HG03097 (cell line): Measurements from ENCODE around the gene DPYD.
A peak's percentile ranks its signal among the peaks of the same experiment; 100 is the strongest.

ENCODE experiments used
- ATAC-seq: cut with Tn5 transposase; IDR thresholded peaks from one replicate; pipeline ENCODE4 v1.9.1; 2021; ENCODE audit not compliant: unreplicated experiment, low FRiP score

DPYD gene

DNA sequence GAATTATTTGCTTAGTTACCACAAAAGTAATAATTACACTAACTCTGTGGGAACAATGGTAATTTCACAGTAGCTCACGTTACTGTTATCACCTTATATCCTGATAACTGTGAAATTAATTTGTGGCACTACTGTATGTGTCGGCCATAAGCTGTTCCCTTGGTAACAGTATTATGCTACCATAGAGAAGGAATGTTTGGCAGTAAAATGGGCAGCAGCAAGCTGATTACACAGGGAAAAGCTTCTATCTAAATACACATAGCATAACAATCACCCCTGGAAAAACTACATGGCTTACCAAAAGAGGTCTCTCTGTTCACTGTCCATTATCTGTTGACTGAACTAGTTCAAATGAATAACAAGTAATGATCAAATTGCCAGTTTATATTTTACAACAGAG, 124.1 kb downstream of the DPYD start:
- ATAC-seq: no peak

DNA sequence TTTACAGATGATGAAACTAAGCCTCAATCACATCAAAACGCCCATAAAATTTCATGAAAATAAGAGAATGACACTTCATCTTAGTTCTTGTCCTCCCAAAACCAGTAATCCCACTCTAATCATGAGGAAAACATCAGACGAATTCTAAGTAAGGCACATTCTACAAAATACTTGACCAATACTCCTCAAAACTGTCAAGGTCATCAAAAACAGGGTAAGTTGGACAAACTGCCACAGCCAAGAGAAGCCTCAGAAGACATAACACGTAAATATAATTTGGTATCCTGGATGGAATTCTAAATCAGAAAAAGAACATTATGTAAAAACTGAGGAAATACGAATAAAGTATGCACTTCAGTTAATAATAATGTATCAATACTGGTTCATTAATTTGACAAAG, 128.2 kb downstream of the DPYD start:
- ATAC-seq: no peak

DNA sequence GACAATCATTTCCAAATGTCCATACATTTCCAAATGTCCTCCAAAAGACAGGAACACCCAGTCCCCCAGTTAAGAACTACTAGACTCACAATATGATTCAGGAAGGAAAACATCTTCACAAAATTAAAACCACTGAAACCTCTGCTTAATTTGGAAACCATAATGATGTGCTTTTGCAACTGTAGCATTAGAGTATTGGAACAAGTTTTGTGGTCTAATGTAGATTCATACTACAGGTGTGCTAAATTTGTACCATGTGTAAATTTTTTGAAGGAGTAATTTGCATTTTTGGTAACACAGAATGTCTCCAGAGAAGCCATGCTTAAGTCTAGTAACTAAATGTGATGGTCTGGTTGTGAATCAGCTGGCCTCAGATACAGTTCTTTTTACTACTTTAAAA, 129.6 kb downstream of the DPYD start:
- peak; percentile 48 for ATAC-seq

DNA sequence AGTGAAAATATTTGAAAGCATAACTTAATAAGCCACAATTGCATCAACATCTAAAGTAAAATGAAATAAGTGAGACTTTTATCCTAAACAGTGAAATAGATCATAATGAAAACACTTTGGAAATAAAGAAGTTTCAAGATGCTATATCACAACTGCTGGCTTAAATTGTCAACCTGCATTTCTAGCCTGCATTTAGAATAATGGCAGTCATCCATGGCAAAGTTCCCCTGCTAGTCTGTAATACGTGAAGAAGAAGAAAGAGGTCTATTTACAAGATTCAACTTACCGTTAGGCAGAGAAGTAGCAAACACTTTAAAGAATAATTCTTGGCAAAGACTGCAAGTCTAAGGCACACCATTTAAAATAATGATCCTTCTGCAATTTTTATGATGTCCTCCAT, 133.6 kb downstream of the DPYD start:
- ATAC-seq: no peak

DNA sequence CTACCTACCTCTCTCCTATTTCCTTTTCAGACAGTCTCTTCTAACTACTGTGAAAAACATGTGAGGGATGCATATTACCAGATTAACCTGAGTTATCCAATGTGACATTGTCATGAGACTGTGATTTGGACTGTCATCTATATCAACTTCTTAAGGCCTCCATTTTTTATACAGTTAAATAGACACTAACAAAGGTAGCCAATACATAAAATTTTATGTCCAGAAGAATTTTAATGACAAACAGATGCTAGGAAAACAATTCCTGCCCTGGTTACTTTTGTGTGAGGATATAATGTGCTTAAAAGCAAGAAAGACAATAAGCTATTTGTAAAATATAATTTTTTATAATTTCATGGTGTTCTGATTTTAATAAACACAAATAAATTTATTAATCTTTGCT, 136.2 kb downstream of the DPYD start:
- no peak for ATAC-seq

DNA sequence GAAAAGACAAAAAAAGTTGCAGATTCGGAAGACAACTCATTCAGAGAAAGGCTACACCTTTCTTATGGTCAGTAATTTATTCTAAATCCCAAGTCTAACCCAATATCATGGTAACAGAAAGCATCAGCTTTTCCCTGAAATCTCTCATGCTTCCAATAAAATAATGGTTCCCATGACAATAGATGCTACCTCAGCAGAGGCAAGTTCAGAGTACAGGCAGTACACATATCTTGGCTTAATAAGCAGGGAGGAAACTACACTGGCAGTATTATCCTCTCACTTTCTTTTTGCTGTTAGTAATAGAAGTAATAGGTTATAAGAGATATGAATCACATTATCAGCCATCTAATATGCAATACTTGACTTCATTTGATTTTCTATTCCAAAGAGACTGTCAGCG, 137.1 kb downstream of the DPYD start:
- ATAC-seq: no peak

DNA sequence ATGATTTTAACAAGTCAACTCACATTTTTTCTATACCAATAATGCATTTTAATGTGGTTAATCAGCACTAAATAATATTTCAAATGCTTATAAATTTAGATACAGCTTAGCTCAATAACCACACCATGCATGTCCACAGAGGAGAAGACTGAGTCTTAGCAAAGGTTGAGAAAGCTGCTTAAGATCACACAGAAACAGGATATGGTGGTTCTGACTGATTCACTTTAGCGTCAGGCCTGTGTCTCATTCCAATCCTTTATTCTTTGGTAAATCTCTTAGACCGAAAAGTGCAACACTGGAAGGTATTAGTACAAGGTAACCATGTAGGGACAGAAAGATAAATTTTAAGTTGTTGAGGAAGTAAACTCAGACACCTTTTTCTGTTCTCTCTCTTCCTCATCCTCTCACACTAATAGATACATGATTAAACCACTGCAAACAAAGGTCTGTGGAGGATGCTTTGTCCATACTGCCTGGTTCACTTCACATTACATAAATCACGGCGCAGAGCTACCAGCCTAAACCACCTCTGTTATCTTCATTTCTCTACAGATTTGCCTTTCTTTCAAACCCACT, 139.0 kb downstream of the DPYD start:
- peak; percentile 52 for ATAC-seq

DNA sequence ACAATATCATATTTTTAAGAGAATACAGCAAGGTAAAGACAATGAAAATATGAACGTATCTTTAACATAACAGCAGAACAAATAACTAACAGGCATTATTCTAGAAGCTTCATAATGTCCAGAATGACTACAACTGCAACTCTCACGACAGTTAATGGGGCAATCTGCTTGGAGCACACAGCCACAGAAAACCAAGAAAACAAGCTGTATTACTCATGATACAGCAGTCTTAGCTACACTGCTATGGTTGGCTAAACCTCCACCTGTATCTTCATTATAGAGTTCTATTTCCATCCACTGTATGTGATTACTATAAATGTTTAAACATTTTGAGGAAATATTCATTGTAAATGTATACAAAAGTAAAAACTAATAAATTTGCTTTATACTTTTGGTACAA, 139.9 kb downstream of the DPYD start:
- no peak for ATAC-seq

DNA sequence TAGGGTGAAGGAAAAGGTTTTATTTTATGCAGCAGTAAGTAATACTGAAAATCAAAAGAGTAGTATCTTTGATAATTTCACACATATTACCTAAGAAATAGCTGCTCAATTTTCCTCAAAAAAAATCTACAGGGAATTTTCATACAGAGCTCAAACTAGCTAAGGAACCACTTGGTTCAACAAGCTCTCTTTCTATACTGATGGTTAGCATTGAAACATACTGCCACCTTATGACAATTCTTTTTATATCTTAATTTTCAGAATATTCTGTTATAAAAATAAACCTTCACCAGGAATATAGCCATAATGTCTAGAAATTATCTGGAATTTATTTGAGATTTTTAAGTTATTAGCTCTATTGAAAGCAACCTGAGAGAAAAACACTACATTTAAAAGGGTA, 142.1 kb downstream of the DPYD start:
- ATAC-seq: no peak

DNA sequence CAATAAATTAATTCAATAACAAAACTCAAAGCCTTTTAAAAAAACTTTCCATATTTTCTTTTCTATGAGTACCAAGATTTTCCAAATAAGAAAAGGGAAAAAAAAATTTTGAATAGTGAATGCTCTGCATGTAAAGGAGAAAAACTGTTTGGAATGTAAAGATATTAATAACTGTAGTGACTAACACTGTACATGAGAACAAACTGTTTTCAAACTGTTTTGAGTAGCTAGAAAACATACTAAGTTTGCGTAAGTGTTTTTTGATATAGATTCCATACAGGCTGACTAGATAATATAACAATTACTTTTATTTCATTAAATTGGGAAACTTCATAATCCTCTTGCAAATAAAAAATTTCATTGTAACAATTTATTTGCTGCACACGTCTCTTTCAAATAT, 150.5 kb downstream of the DPYD start:
- no peak for ATAC-seq

DNA sequence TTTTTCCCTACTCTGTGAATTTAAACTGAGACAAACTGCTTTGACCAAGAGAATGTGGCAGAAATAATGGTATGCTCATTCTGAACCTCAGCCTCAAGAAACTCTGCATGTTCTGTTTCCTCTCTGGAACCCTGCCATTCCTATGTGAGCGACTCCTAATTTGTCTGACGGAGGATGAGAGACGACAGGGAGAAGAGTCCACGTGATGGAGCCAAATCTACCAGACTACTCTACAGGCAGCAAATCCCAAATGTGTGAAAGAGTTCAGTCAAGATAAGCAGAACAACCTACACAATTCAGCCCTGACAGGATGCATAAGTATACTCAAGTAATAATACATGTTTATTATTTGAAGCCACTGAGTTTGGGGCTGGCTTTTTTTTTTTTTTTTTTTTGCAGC, 153.5 kb downstream of the DPYD start:
- ATAC-seq: no peak

DNA sequence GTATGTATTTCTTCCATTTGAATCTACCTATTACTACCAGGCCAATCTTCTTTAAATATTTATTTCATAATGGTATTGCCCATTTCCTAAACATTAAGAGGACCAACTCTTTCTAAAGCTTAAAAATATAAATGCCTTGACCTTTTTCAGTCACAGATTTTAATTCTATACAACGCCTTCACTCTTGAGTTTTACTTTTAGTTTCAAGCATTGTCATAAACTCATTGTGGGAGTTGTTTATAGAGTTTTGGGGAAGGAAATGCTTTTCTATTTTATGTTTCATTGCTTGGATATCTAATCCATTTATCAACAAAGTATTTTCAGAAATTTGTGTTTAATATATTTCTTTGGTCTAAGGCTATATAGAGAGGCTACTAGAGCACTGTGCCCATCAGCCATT, 155.8 kb downstream of the DPYD start:
- no peak for ATAC-seq

DNA sequence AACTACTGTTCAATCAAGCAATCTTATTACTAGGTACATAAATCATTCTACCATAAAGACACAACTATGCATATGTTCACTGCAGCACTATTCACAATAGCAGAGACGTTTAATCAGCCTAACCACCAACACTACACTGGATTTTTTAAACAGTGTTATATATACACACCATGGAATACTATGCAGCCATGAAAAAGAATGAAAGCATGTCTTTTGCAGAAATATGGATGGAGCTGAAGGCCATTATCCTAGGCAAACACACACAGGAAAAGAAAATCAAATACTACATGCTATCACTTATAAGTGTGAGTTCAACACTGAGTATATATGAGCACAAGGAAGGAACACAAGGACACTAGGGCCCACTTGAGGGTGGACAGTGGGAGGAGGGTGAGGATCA, 159.2 kb downstream of the DPYD start:
- ATAC-seq: no peak

DNA sequence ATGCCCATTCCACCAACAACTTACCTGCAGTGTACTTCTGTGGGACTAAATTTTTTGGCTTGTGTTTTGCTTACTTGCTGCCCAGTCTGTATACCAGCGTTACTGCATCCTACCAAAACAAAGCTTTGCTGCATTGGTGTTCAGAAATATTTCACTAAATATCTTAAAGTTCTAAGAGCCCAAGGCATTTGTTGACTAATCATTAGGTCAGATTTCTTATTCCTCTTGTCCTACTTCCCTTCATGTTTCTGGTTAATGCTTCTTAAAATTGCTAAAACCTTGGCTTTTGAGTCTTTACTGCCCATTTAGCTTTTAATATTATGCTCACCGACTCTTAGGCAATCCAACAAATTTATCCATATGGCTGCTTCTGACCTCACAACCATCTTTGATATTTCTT, 161.8 kb downstream of the DPYD start:
- no peak for ATAC-seq

DNA sequence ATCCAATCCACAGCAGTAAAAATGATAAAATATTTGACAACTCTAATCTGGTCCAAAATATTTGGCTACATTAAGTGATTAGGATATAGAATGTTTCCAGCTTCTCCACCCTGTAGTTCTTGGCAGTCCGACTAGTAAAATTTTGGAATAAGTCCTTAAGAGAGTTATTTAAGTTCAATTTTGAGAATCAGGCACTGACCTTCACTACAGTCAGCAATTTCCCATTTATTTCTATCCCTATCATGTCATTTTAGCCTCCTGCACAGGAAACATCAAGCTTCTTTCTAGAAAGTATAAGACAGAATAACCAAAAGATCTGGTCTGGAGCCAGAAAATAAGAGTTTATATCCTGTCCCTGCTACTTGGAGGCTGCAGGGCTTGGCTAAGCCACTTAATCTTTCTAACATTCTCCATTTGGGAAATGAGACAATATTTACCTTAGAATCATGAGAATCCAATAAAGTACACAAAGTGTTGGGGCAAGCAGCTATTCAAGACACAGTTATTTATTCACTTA, 162.2 kb downstream of the DPYD start:
- no peak for ATAC-seq

DNA sequence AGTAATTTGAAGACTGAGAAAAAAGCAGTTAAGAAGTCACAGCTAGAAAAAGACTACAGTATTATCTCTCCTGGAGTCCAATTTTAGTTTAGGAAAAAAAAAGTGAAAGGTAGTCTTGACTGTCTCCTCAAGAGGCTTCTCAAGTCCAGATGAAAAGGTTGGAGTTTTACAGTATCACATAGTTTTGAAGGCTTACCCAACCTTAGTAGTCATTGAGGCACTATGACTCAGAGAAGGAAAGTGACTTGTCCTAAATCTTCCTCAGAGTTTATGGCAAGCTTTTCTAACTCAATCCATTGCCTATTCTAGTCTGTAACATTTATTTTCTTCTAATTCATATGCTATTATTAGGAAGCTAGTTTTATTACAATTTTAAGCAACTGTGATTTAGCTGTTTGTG, 174.9 kb downstream of the DPYD start:
- ATAC-seq: no peak

DNA sequence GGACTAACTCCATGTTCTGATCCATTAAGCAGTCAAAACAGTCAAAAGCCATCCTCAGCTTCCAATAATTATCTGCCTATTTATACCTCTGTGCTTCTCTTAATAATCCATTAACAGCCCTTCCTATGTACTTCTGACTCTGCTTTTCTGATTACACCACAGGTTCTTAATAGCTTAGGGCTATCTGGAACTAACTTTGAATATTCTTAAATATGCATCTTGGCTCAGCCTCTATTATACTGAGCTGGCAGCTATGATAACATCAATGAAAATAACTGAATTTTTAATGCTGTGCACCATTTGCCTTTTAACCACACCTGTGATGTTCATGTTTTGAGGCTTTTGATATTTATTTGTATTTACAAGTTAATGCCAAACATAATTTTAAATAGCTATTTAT, 175.9 kb downstream of the DPYD start:
- no peak for ATAC-seq

DNA sequence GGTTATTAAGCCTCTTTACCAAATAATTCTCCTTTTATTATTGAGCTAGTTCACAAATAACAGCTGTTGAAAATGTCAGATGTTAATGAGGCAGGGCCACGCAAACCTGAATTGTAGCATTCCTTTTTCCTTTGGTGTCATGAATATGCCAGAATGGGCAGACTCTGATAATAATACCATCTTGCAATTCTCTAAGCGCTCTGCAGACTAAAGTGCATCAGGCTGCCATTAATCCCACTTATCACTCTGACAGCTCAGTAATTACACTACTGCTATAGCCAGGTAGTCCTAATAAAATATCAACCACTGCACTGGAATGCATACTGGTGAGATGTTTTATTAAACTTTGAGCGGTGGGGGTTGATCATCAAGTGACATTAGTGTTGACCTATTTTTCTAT, 177.7 kb downstream of the DPYD start:
- no peak for ATAC-seq

DNA sequence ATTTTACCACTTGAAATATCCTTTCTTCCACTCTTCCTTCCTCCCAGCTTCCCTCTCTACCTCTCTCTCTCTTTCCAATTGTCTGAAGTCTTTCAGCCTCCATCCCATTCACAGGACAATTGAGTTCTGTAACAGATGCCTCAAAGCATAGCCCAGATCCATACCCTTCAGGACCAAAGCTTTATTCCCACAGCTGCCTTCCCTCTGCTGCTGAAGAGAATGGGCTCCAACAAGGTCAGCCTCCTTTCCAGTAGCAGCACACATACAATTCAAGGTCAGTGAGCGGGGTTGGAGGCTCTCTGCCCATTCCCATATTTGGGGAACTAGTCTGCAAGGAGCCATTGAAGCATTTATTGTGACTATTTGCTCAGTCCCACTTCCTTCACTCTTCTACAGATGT, 179.9 kb downstream of the DPYD start:
- no peak for ATAC-seq

DNA sequence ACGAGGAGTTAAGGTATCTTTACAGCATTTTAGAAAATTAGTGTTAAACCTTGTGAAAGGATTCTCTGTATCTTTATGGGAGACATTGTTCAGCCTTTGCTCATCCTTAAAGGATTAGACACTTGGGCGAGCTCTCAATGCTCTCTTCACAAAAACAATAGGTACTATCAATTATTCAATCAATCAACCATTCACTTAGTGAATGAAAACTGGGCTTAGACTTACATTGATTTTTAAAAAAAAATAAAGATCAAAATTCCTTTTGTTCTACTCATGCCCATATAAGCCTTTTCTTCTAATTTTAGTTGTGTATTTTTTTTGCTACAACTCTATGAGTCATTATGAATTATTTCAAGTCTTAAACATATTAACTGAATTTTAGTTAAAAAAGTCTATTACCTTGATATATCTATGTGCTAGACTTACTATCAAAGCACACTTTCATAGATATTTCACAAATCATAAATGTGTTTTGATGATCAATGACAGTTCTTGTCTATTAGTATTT, 181.2 kb downstream of the DPYD start:
- no peak for ATAC-seq

DNA sequence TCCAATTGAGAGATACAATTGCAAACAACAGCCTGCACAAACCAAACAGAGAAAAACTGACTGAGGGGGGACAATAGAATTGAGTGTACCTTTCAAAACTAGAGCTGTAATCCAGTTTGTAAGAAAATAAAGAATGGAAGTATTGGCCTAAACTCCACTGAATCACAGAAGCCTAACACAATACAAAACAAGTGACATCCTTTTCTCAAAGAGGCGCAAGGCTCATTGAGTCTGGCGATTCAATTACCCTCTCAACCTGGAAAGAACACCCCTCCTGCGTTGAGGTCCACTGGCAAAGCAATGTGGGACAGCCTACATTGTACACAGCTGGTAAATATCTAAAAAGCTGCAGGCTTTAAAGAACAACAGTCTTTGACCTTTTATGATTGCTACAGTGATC, 182.6 kb downstream of the DPYD start:
- ATAC-seq: no peak

DNA sequence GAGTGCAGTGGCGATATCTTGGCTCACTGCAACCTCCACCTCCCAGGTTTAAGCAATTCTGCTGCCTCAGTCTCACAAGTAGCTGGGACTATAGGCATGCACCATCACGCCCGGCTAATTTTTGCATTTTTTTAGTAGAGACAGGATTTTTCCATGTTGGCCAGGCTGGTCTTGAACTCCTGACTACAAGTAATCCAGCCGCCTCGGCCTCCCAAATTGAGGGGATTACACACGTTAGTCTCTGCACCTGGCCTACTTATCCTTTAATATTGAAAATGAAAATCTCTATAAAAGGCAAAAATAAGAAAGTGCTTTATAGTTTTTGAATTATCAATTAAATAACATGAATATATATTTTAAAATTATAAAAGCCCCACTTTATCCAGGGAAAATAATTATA, 190.6 kb downstream of the DPYD start:
- no peak for ATAC-seq

DNA sequence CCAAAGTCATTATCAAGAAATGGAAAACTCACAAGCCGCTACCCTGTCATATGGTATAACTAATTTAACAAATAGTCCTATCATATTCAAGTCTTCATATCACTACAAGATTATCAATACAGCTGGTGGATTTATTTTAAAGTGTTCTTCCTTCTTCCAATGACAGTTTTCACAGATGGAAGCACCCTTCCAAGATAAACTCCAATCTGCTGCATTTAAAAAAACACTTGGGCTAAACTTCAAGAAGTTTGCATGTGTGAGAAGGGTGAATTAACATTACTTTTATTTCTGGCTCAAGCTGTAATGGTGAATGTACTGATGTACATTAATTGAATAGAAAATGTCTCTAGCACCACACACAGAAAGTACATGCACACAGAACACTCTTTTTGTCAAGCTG, 192.4 kb downstream of the DPYD start:
- no peak for ATAC-seq
